H9 (cell line): Measurements from ENCODE around the gene ZFYVE28. TPM values are rescaled to one million over a fixed set of nuclear protein-coding genes. Genes with fewer than 3 reads are reported as not detected.

Experiments
- DNase-seq: peaks from one replicate; pipeline ENCODE4 v3.0.0-alpha.2; 2017
- H2AFZ ChIP-seq: one replicate; pipeline ENCODE4 v1.6.1; 2013; ENCODE audit warnings: mild to moderate bottlenecking, low read length, control low read depth, moderate library complexity
- H2AK5ac ChIP-seq: 2 replicates; pipeline ENCODE4 v1.6.1; 2013; ENCODE audit warnings: low read length, control low read depth, mixed read lengths; ENCODE audit not compliant: insufficient read length
- H2BK120ac ChIP-seq: one replicate; pipeline ENCODE4 v1.6.1; 2013; ENCODE audit warnings: low read depth, mild to moderate bottlenecking, low read length, control low read depth, inconsistent platforms; ENCODE audit not compliant: poor library complexity, severe bottlenecking
- H2BK12ac ChIP-seq: 2 replicates; pipeline ENCODE4 v1.6.1; 2013; ENCODE audit warnings: low read length, control low read depth, mixed read lengths, low read depth; ENCODE audit not compliant: insufficient read length
- H2BK15ac ChIP-seq: 2 replicates; pipeline ENCODE4 v1.6.1; 2013; ENCODE audit warnings: low read depth, low read length, control low read depth
- H2BK20ac ChIP-seq: one replicate; pipeline ENCODE4 v1.6.1; 2013; ENCODE audit warnings: low read depth, mild to moderate bottlenecking, low read length, control low read depth, inconsistent platforms; ENCODE audit not compliant: poor library complexity, severe bottlenecking
- H2BK5ac ChIP-seq: 2 replicates; pipeline ENCODE4 v1.6.1; 2013; ENCODE audit warnings: low read length, control low read depth, mixed read lengths; ENCODE audit not compliant: insufficient read length
- H3K14ac ChIP-seq: 2 replicates; pipeline ENCODE4 v1.6.1; 2013; ENCODE audit warnings: low read length, control low read depth; ENCODE audit not compliant: insufficient read depth
- H3K18ac ChIP-seq: 2 replicates; pipeline ENCODE4 v1.6.1; 2013; ENCODE audit warnings: low read depth, mild to moderate bottlenecking, mixed read lengths, low read length, control low read depth; ENCODE audit not compliant: insufficient read length
- H3K23ac ChIP-seq: 2 replicates; pipeline ENCODE4 v1.6.1; 2013; ENCODE audit warnings: low read length, control low read depth, mixed read lengths, low read depth; ENCODE audit not compliant: insufficient read length
- H3K23me2 ChIP-seq: 2 replicates; pipeline ENCODE4 v1.6.1; 2013; ENCODE audit warnings: low read depth, mild to moderate bottlenecking, mixed read lengths, low read length, control low read depth; ENCODE audit not compliant: insufficient read length, poor library complexity, severe bottlenecking
- H3K27ac ChIP-seq: 2 replicates; pipeline ENCODE4 v1.5.1; 2013; ENCODE audit warnings: low read length, control low read depth, mixed read lengths, low read depth; ENCODE audit not compliant: insufficient read length
- H3K27me3 ChIP-seq: 2 replicates; pipeline ENCODE4 v1.6.1; 2013; ENCODE audit warnings: low read length, control low read depth, inconsistent platforms; ENCODE audit not compliant: insufficient read depth
- H3K4ac ChIP-seq: 2 replicates; pipeline ENCODE4 v1.6.1; 2013; ENCODE audit warnings: low read depth, mild to moderate bottlenecking, control low read depth, inconsistent platforms, low read length, moderate library complexity
- H3K4me1 ChIP-seq: 2 replicates; pipeline ENCODE4 v1.6.1; 2013; ENCODE audit warnings: low read length, control low read depth, inconsistent platforms; ENCODE audit not compliant: insufficient read depth
- H3K4me2 ChIP-seq: 2 replicates; pipeline ENCODE4 v1.6.1; 2013; ENCODE audit warnings: low read length, control low read depth, mixed read lengths; ENCODE audit not compliant: insufficient read length, insufficient read depth
- H3K56ac ChIP-seq: 2 replicates; pipeline ENCODE4 v1.6.1; 2013; ENCODE audit warnings: low read depth, mild to moderate bottlenecking, mixed read lengths, low read length, control low read depth; ENCODE audit not compliant: insufficient read length
- H3K79me1 ChIP-seq: 2 replicates; pipeline ENCODE4 v1.6.1; 2013; ENCODE audit warnings: low read depth, mild to moderate bottlenecking, moderate library complexity, low read length, control low read depth, inconsistent platforms; ENCODE audit not compliant: insufficient read depth, poor library complexity, severe bottlenecking
- H3K79me2 ChIP-seq: 2 replicates; pipeline ENCODE4 v1.6.1; 2013; ENCODE audit warnings: low read length, control low read depth, inconsistent platforms; ENCODE audit not compliant: insufficient read depth
- H3K9ac ChIP-seq: 2 replicates; pipeline ENCODE4 v1.6.1; 2013; ENCODE audit warnings: low read length, control low read depth, mixed read lengths; ENCODE audit not compliant: insufficient read length; ENCODE audit errors: extremely low read depth
- H3K9me3 ChIP-seq: one replicate; pipeline ENCODE4 v1.6.1; 2013; ENCODE audit warnings: low read depth, low read length, inconsistent platforms; ENCODE audit not compliant: control insufficient read depth
- H3T11ph ChIP-seq: one replicate; pipeline ENCODE4 v1.6.1; 2013; ENCODE audit warnings: mild to moderate bottlenecking, low read length, control low read depth, inconsistent platforms
- H4K20me1 ChIP-seq: one replicate; pipeline ENCODE4 v1.6.1; 2013; ENCODE audit not compliant: control insufficient read depth, insufficient read length, insufficient read depth
- H4K5ac ChIP-seq: 2 replicates; pipeline ENCODE4 v1.6.1; 2013; ENCODE audit warnings: low read depth, mild to moderate bottlenecking, mixed read lengths, low read length, control low read depth; ENCODE audit not compliant: insufficient read length
- H4K8ac ChIP-seq: replicated peaks from 2 replicates; pipeline ENCODE4 v1.6.1; 2013; ENCODE audit warnings: low read length, control low read depth, mixed read lengths, low read depth; ENCODE audit not compliant: insufficient read length
- H4K91ac ChIP-seq: 2 replicates; pipeline ENCODE4 v1.6.1; 2013; ENCODE audit warnings: low read depth, mild to moderate bottlenecking, moderate library complexity, mixed read lengths, low read length, control low read depth; ENCODE audit not compliant: insufficient read length
- H3K27ac Mint-ChIP-seq, 3 experiments: 2 replicates in 2 of 3; 3 replicates in 1 of 3; pipeline ENCODE4 v1.8.0; 2020 to 2021; ENCODE audit warnings: mixed read lengths in 3 of 3, mild to moderate bottlenecking in 1 of 3, moderate library complexity in 1 of 3
- H3K27me3 Mint-ChIP-seq: 2 replicates; pipeline ENCODE4 v1.8.0; 2021; ENCODE audit warnings: low read depth, mild to moderate bottlenecking, moderate library complexity, mixed read lengths
- H3K36me3 Mint-ChIP-seq, 3 experiments: 2 replicates in 2 of 3; 3 replicates in 1 of 3; pipeline ENCODE4 v1.8.0; 2020 to 2021; ENCODE audit warnings: low read depth in 3 of 3, mixed read lengths in 3 of 3; ENCODE audit not compliant: insufficient read depth in 1 of 3
- H3K4me1 Mint-ChIP-seq, 2 experiments: 2 replicates each; pipeline ENCODE4 v1.8.0; 2020; ENCODE audit warnings: mixed read lengths in 2 of 2
- H3K4me3 Mint-ChIP-seq, 2 experiments: 2 replicates in 1 of 2; 3 replicates in 1 of 2; pipeline ENCODE4 v1.8.0; 2020 to 2021; ENCODE audit warnings: mild to moderate bottlenecking in 2 of 2, mixed read lengths in 2 of 2, moderate library complexity in 1 of 2
- H3K9me3 Mint-ChIP-seq, 2 experiments: 2 replicates in 1 of 2; 3 replicates in 1 of 2; pipeline ENCODE4 v1.8.0; 2020; ENCODE audit warnings: mild to moderate bottlenecking in 2 of 2, mixed read lengths in 2 of 2, moderate library complexity in 1 of 2
- CTCF ChIP-seq: fragments of 200-600 bp; sonication (generic); conservative IDR thresholded peaks from 3 replicates; pipeline ENCODE4 v1.8.0; 2021; ENCODE audit warnings: antibody characterized with exemption, mild to moderate bottlenecking
- WGBS: extraction: QIAGEN DNeasy Blood & Tissue Kit; methylation state at CpG from one replicate; pipeline ENCODE4 v1.1.7; 2013; ENCODE audit warnings: missing lambda C conversion rate, low lambda C conversion rate, mixed read lengths; ENCODE audit not compliant: insufficient read length; ENCODE audit errors: extremely low coverage; 5-methylcytosine and 5-hydroxymethylcytosine counted together
- total RNA-seq: library from RNA; stranded (reverse); gene quantifications from 2 replicates; pipeline ENCODE4 v1.2.1, GENCODE V29; 2021

Gene ZFYVE28
- total RNA-seq, 1 experiment from 2014 or later = 0.98 TPM

- Histone ChIP-seq H4K5ac (no peak within 1 kb of the TSS), H3K4ac (no peak within 1 kb of the TSS), H3K23ac (no peak within 1 kb of the TSS), H2BK20ac (no peak within 1 kb of the TSS), H3K9ac (no peak within 1 kb of the TSS), H2AFZ (no peak within 1 kb of the TSS), H4K8ac (no peak within 1 kb of the TSS), H3K27me3 (peaks cover 33% of the 10 kb centered on the region; the same call in 1 of the 2 replicates), H3K9me3 (no peaks in the 10 kb centered on the region), H2BK12ac (no peak within 1 kb of the TSS), H3K18ac (no peak within 1 kb of the TSS), H2BK120ac (no peak within 1 kb of the TSS), H3K27ac (no peak within 1 kb of the TSS), H2BK15ac (no peak within 1 kb of the TSS), H3T11ph (no peak within 1 kb of the TSS), H4K20me1 (no peaks in the 10 kb centered on the region), H3K56ac (no peak within 1 kb of the TSS), H3K79me2 (no peaks in the 10 kb centered on the region), H4K91ac (no peak within 1 kb of the TSS), H3K4me1 (peaks cover 3% of the 10 kb centered on the region; the same call in 1 of the 2 replicates), H3K4me2 (peak within 1 kb of the TSS; percentile 68), H3K23me2 (peaks cover 21% of the 10 kb centered on the region), H3K14ac (no peak within 1 kb of the TSS), H3K79me1 (no peaks in the 10 kb centered on the region), H2BK5ac (no peak within 1 kb of the TSS), H2AK5ac (no peak within 1 kb of the TSS)
- 0 out of 7 replicates have a peak within 1 kb of the TSS, but pooled peaks of 1 of the 3 experiments have one; percentile 1 for H3K27ac Mint-ChIP-seq
- peak within 1 kb of the TSS; percentile 69 to 95 for H3K4me3 Mint-ChIP-seq
- TF ChIP-seq CTCF = peak; percentile 18; the same call in 2 of the 3 replicates
- WGBS = no CpG with 5 or more reads among the region's 94 CpGs
- H3K9me3 Mint-ChIP-seq = peaks cover 0 to 3% of the 10 kb centered on the region in 2 experiments; a peak in 4 of 5 replicates
- peaks cover 36 to 39% of the 10 kb centered on the region in 2 experiments for H3K4me1 Mint-ChIP-seq
- DNase-seq = peak; percentile 99
- H3K27me3 Mint-ChIP-seq = peaks cover 83% of the 10 kb centered on the region
- no peaks in the 10 kb centered on the region; a peak in 1 of 7 replicates for H3K36me3 Mint-ChIP-seq
Observed at GRCh38 chr4:2418650-2419571, 466 bp upstream of the ZFYVE28 start, which contains the start of gene CFAP99. TSS of gene CFAP99 (plus strand) at chr4:2418955.
